H1 (cell line): ENCODE measurements around the gene DOCK11. TPM values are rescaled to one million over a fixed set of nuclear protein-coding genes. Genes with fewer than 3 reads are reported as not detected.

Experiments used
- CTCF ChIA-PET: fragments of 300-600 bp; sonication (Branson Sonifier 250); formaldehyde crosslinking; loops from one replicate; lab custom pipeline; 2021; ENCODE audit not compliant: partially characterized antibody; lab: Charles Lee
- POLR2A ChIA-PET: fragments of 300-600 bp; sonication (Branson Sonifier 250); formaldehyde crosslinking; loops from one replicate; lab custom pipeline; 2021; ENCODE audit warnings: inconsistent platforms; ENCODE audit not compliant: partially characterized antibody; lab: Charles Lee
- DNase-seq, 2 experiments: peaks; one replicate each; pipeline versions ENCODE4 v3.0.0 to v3.0.0-alpha.2; 2010 to 2022; ENCODE audit warnings: low spot score in 2 of 2, low read depth in 1 of 2, mixed read lengths in 1 of 2
- FAIRE-seq: peaks from 2 replicates; lab custom pipeline; 2011; peaks lifted over from hg19 to GRCh38; lab: Jason Lieb, UNC
- H2AFZ ChIP-seq: 2 replicates; pipeline ENCODE4 v1.8.1; 2012; ENCODE audit warnings: low read length, inconsistent platforms
- H2AK5ac ChIP-seq: 2 replicates; pipeline ENCODE4 v1.6.1; 2013; ENCODE audit warnings: low read depth, low read length
- H2BK120ac ChIP-seq: replicated peaks from 2 replicates; pipeline ENCODE3; 2013; ENCODE audit warnings: low read depth, low read length, inconsistent platforms
- H2BK12ac ChIP-seq: 2 replicates; pipeline ENCODE4 v1.6.1; 2013; ENCODE audit warnings: low read depth, low read length
- H2BK15ac ChIP-seq: 2 replicates; pipeline ENCODE4 v1.6.1; 2013; ENCODE audit warnings: low read length
- H2BK20ac ChIP-seq: 2 replicates; pipeline ENCODE4 v1.6.1; 2013; ENCODE audit warnings: low read length
- H2BK5ac ChIP-seq: 2 replicates; pipeline ENCODE4 v1.6.1; 2013; ENCODE audit warnings: low read depth, low read length
- H3K14ac ChIP-seq: 2 replicates; pipeline ENCODE4 v1.6.1; 2013; ENCODE audit warnings: inconsistent platforms; ENCODE audit not compliant: insufficient read length
- H3K18ac ChIP-seq: 2 replicates; pipeline ENCODE4 v1.6.1; 2013; ENCODE audit warnings: low read length; ENCODE audit errors: extremely low read depth
- H3K23ac ChIP-seq: 2 replicates; pipeline ENCODE4 v1.6.1; 2013; ENCODE audit warnings: inconsistent platforms; ENCODE audit not compliant: insufficient read length
- H3K23me2 ChIP-seq: 2 replicates; pipeline ENCODE4 v1.6.1; 2013; ENCODE audit warnings: low read depth, low read length
- H3K27ac ChIP-seq: 2 replicates; pipeline ENCODE4 v1.6.1; 2011; ENCODE audit warnings: low read depth, low read length, inconsistent platforms
- H3K27me3 ChIP-seq, 4 experiments: replicated peaks in 1 of 4; 1 replicate in 1 of 4; 2 replicates in 3 of 4; pipeline versions ENCODE4 v1.6.1 to v1.8.1; 2011 to 2013; ENCODE audit warnings: low read length in 3 of 4, mild to moderate bottlenecking in 3 of 4, inconsistent platforms in 2 of 4, mixed read lengths in 2 of 4, moderate library complexity in 1 of 4; ENCODE audit not compliant: control insufficient read depth in 3 of 4, insufficient read depth in 3 of 4; ENCODE audit errors: extremely low read depth in 1 of 4
- H3K36me3 ChIP-seq, 4 experiments: 2 replicates each; pipeline versions ENCODE4 v1.6.1 to v1.8.1; 2011 to 2013; ENCODE audit warnings: mild to moderate bottlenecking in 4 of 4, low read length in 3 of 4, moderate library complexity in 2 of 4, control low read depth in 1 of 4, inconsistent platforms in 1 of 4; ENCODE audit not compliant: insufficient read depth in 4 of 4, control insufficient read depth in 2 of 4
- H3K4ac ChIP-seq: replicated peaks from 2 replicates; pipeline ENCODE3; 2013; ENCODE audit warnings: low read length, low read depth, mixed read lengths, inconsistent platforms; ENCODE audit not compliant: insufficient read length
- H3K4me1 ChIP-seq, 4 experiments: replicated peaks in 1 of 4; 1 replicate in 1 of 4; 2 replicates in 3 of 4; pipeline versions ENCODE4 v1.6.1 to v1.8.1; 2011 to 2013; ENCODE audit warnings: low read length in 3 of 4, inconsistent platforms in 2 of 4, mixed read lengths in 1 of 4; ENCODE audit not compliant: insufficient read depth in 4 of 4, control insufficient read depth in 3 of 4
- H3K4me2 ChIP-seq, 2 experiments: 2 replicates each; pipeline versions ENCODE4 v1.6.1 to v1.8.1; 2011 to 2013; ENCODE audit warnings: low read depth in 2 of 2, low read length in 2 of 2, control low read depth in 1 of 2, inconsistent platforms in 1 of 2, mild to moderate bottlenecking in 1 of 2; ENCODE audit not compliant: insufficient read depth in 1 of 2
- H3K4me3 ChIP-seq, 4 experiments: fragments of 200-600, 300-600 bp in 1 of 4; sonication (generic), shearing (Covaris generic), sonication (Bioruptor Twin) in 1 of 4; 2 replicates each; pipeline versions ENCODE4 v1.5.1 to v1.8.1; 2011 to 2016; ENCODE audit warnings: low read length in 4 of 4, low read depth in 3 of 4, control low read depth in 2 of 4, inconsistent platforms in 2 of 4, mild to moderate bottlenecking in 2 of 4, mixed read lengths in 1 of 4, moderate library complexity in 1 of 4; ENCODE audit not compliant: insufficient read depth in 2 of 4; ENCODE audit errors: extremely low read depth in 1 of 4
- H3K56ac ChIP-seq: replicated peaks from 2 replicates; pipeline ENCODE3; 2013; ENCODE audit warnings: low read depth, mild to moderate bottlenecking, mixed read lengths, low read length, inconsistent platforms; ENCODE audit not compliant: insufficient read length
- H3K79me1 ChIP-seq: 2 replicates; pipeline ENCODE4 v1.6.1; 2013; ENCODE audit warnings: low read depth, low read length, control low read depth
- H3K79me2 ChIP-seq, 2 experiments: 2 replicates each; pipeline versions ENCODE4 v1.6.1 to v1.8.1; 2012 to 2013; ENCODE audit warnings: low read length in 2 of 2, mild to moderate bottlenecking in 2 of 2, inconsistent platforms in 1 of 2; ENCODE audit not compliant: insufficient read depth in 2 of 2, control insufficient read depth in 1 of 2
- H3K9ac ChIP-seq, 4 experiments: replicated peaks in 1 of 4; 1 replicate in 1 of 4; 2 replicates in 3 of 4; pipeline versions ENCODE4 v1.6.1 to v1.8.1; 2011 to 2013; ENCODE audit warnings: low read depth in 3 of 4, low read length in 3 of 4, control low read depth in 2 of 4, mild to moderate bottlenecking in 2 of 4, moderate library complexity in 2 of 4, inconsistent platforms in 1 of 4; ENCODE audit errors: extremely low read depth in 1 of 4
- H3K9me3 ChIP-seq, 2 experiments: 2 replicates each; pipeline versions ENCODE4 v1.6.1 to v1.8.1; 2012 to 2013; ENCODE audit warnings: mild to moderate bottlenecking in 2 of 2, moderate library complexity in 2 of 2, control low read depth in 1 of 2, inconsistent platforms in 1 of 2, low read depth in 1 of 2, low read length in 1 of 2, mixed read lengths in 1 of 2; ENCODE audit not compliant: insufficient read depth in 2 of 2
- H4K20me1 ChIP-seq, 2 experiments: replicated peaks in 1 of 2; 2 replicates each; pipeline versions ENCODE3 to v1.8.1; 2011 to 2013; ENCODE audit warnings: inconsistent platforms in 2 of 2, low read length in 2 of 2, mild to moderate bottlenecking in 1 of 2; ENCODE audit not compliant: insufficient read depth in 2 of 2, control insufficient read depth in 1 of 2
- H4K5ac ChIP-seq: 2 replicates; pipeline ENCODE4 v1.6.1; 2013; ENCODE audit warnings: low read length, low read depth, mixed read lengths, inconsistent platforms; ENCODE audit not compliant: insufficient read length
- H4K8ac ChIP-seq: 2 replicates; pipeline ENCODE4 v1.8.0; 2013; ENCODE audit warnings: mild to moderate bottlenecking, moderate library complexity, low read length, inconsistent platforms; ENCODE audit not compliant: insufficient read depth; ENCODE audit errors: extremely low read depth
- H4K91ac ChIP-seq: replicated peaks from 2 replicates; pipeline ENCODE3; 2013; ENCODE audit warnings: low read length, mixed read lengths, inconsistent platforms; ENCODE audit not compliant: insufficient read length
- HDAC6 ChIP-seq: IDR thresholded peaks from one replicate; pipeline ENCODE4 v1.7.1; 2012; ENCODE audit warnings: low read depth, mild to moderate bottlenecking, inconsistent platforms, low read length, moderate library complexity
- POLR2AphosphoS5 ChIP-seq: IDR thresholded peaks from 2 replicates; pipeline ENCODE4 v1.6.1; 2011; ENCODE audit warnings: low read depth, low read length
- SIN3A ChIP-seq, 2 experiments: IDR thresholded peaks in 1 of 2; conservative IDR thresholded peaks in 1 of 2; 2 replicates each; pipeline ENCODE4 v1.6.1; 2011 to 2012; ENCODE audit warnings: low read length in 2 of 2, improper control_type of control experiment in 1 of 2, low read depth in 1 of 2, mild to moderate bottlenecking in 1 of 2
- SP1 ChIP-seq: IDR thresholded peaks from 2 replicates; pipeline ENCODE4 v1.6.1; 2011; ENCODE audit warnings: low read depth, low read length
- YY1 ChIP-seq: IDR thresholded peaks from 2 replicates; pipeline ENCODE4 v1.6.1; 2011; ENCODE audit warnings: low read depth, mild to moderate bottlenecking, low read length
- WGBS, 2 experiments: shearing (Covaris generic) in 1 of 2; methylation state at CpG; one replicate each; pipeline versions ENCODE4 v1.1.6 to v1.1.7; 2013 to 2015; ENCODE audit warnings: low lambda C conversion rate in 2 of 2, mixed read lengths in 2 of 2, inconsistent platforms in 1 of 2, low coverage in 1 of 2, missing lambda C conversion rate in 1 of 2; ENCODE audit not compliant: insufficient replicate concordance in 2 of 2, insufficient coverage in 1 of 2, insufficient read length in 1 of 2; ENCODE audit errors: extremely low coverage in 1 of 2, missing lambda C conversion rate in 1 of 2; 5-methylcytosine and 5-hydroxymethylcytosine counted together
- polyA plus RNA-seq, 7 experiments: library from polyadenylated mRNA; depleted of rRNA in 3 of 7; stranded (reverse) in 5 of 7; unstranded in 2 of 7; fragments of >200 nt in 5 of 7; fragments of 200-250 nt in 2 of 7; gene quantifications; 1 replicate in 5 of 7; 2 replicates in 1 of 7; 4 replicates in 1 of 7; pipeline versions ENCODE4 v1.2.1 to v1.2.3, GENCODE V29; 2011 to 2013; ENCODE audit warnings: missing spikeins in 2 of 7, mixed read lengths in 2 of 7
- total RNA-seq: library from RNA; stranded (reverse); fragmentation: NEBNext Ultra II Directional; extraction: Animal tissue kit (Norgen Biotek cat#: 25700); gene quantifications from 2 replicates; pipeline ENCODE4 v1.2.1, GENCODE V29; 2021

DOCK11 gene
- total and polyA plus RNA-seq, 2 of the 8 experiments (the other 6 are each of a cell fraction or from before 2014, with no cell fraction given) = 4.9 to 12.0 TPM

- no peak overlapping the region for H4K5ac ChIP-seq
- no peak overlapping the region for H2BK15ac ChIP-seq
- no peaks in the 10 kb centered on the region for H3K27me3 ChIP-seq
- no peak overlapping the region for H2AFZ ChIP-seq
- CTCF ChIA-PET = interaction anchor here (0.6 to 1.7 kb wide), 2 partner anchors 36 to 127 kb away, joined by 5 to 6 read pairs; no protein-coding TSS in a partner anchor
- H3K79me2 ChIP-seq = no peaks in the 10 kb centered on the region
- TF ChIP-seq SP1 (no peak), HDAC6 (no peak), SIN3A (conservative IDR thresholded peaks at IDR 0.05 in 1 of 2, IDR thresholded peaks at IDR 0.05 in 1 of 2; ENCODE audit: low read depth in 1 of 2, low read length in 2 of 2) (no peak), POLR2AphosphoS5 (no peak), YY1 (no peak)
- H2AK5ac ChIP-seq = no peak overlapping the region
- no peaks in the 10 kb centered on the region for H4K20me1 ChIP-seq
- H3K56ac ChIP-seq = no peak overlapping the region
- H3K79me1 ChIP-seq = no peaks in the 10 kb centered on the region
- no peaks in the 10 kb centered on the region for H3K9me3 ChIP-seq
- H3K4me3 ChIP-seq = no peak overlapping the region
- H2BK20ac ChIP-seq = no peak overlapping the region
- POLR2A ChIA-PET = no interaction called here
- FAIRE-seq (no peak), DNase-seq (no peak)
- no peak overlapping the region for H3K4me2 ChIP-seq
- no peak overlapping the region for H2BK12ac ChIP-seq
- H3K36me3 ChIP-seq = no peaks in the 10 kb centered on the region
- no peak overlapping the region for H4K91ac ChIP-seq
- no peak overlapping the region for H4K8ac ChIP-seq
- H3K14ac ChIP-seq = no peak overlapping the region
- H3K4ac ChIP-seq = no peak overlapping the region
- H2BK120ac ChIP-seq = no peak overlapping the region
- no peak overlapping the region for H2BK5ac ChIP-seq
- no peak overlapping the region for H3K9ac ChIP-seq
- H3K18ac ChIP-seq = no peak overlapping the region
- WGBS, 2 experiments = 86% methylated on average over 6 of the region's 6 CpGs; no CpG with 5 or more reads in 1 of the 2 experiments
- no peaks in the 10 kb centered on the region for H3K4me1 ChIP-seq
- no peak overlapping the region for H3K23ac ChIP-seq
- no peak overlapping the region for H3K27ac ChIP-seq
- no peaks in the 10 kb centered on the region for H3K23me2 ChIP-seq
Observed at GRCh38 chrX:118474586-118474985, 21.0 kb upstream of the DOCK11 start.
